ENCODE results near the gene PDPK1. TPM values are rescaled to one million over a fixed set of nuclear protein-coding genes. Genes with fewer than 3 reads are reported as not detected.

The PDPK1 gene
- total RNA-seq, 1 experiment from 2014 or later: 31.6 TPM

DNA sequence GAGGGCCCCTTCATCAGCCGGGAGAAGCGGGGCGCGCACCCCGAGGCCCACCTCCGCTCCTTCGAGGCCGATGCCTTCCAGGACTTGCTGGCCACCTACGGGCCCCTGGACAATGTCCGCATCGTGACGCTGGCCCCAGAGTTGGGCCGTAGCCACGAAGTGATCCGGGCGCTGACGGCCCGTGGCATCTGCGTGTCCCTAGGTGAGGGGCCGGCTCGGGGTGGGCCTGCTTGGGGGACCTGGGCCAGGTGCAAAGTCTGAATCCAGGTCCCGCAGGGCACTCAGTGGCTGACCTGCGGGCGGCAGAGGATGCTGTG is 10.1 kb upstream of the PDPK1 start:
- no peak for TF ChIP-seq EZH2 (IDR thresholded peaks at IDR 0.05; ENCODE audit: borderline replicate concordance, low read depth, low read length, poor library complexity, severe bottlenecking)
- TF ChIP-seq, protein P1, sequence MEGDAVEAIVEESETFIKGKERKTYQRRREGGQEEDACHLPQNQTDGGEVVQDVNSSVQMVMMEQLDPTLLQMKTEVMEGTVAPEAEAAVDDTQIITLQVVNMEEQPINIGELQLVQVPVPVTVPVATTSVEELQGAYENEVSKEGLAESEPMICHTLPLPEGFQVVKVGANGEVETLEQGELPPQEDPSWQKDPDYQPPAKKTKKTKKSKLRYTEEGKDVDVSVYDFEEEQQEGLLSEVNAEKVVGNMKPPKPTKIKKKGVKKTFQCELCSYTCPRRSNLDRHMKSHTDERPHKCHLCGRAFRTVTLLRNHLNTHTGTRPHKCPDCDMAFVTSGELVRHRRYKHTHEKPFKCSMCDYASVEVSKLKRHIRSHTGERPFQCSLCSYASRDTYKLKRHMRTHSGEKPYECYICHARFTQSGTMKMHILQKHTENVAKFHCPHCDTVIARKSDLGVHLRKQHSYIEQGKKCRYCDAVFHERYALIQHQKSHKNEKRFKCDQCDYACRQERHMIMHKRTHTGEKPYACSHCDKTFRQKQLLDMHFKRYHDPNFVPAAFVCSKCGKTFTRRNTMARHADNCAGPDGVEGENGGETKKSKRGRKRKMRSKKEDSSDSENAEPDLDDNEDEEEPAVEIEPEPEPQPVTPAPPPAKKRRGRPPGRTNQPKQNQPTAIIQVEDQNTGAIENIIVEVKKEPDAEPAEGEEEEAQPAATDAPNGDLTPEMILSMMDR (conservative IDR thresholded peaks at IDR 0.05; ENCODE audit: low read depth, low read length): no peak
- no peak for DNase-seq (ENCODE audit: low spot score)
- Histone ChIP-seq H3K4me3 (ENCODE audit: low read depth, low read length, poor library complexity, severe bottlenecking) (no peak overlapping the region), H3K4me1 (ENCODE audit: insufficient read depth, low read length, poor library complexity, severe bottlenecking) (peaks cover 5% of the 10 kb centered on the region), H3K27me3 (replicated peaks; ENCODE audit: insufficient read depth, low read depth, low read length, poor library complexity) (no peaks in the 10 kb centered on the region), H3K27ac (ENCODE audit: low read depth, low read length, poor library complexity, severe bottlenecking) (no peak overlapping the region), H3K9me3 (ENCODE audit: low read depth, low read length, poor library complexity, severe bottlenecking) (no peaks in the 10 kb centered on the region), H3K36me3 (ENCODE audit: insufficient read depth, low read length, poor library complexity, severe bottlenecking) (peaks cover 19% of the 10 kb centered on the region)
- intact Hi-C loops (cut with micrococcal nuclease; ENCODE audit: unreplicated experiment): no loop called here
- no TSS peak for BruUV-seq (replicated peaks)
- POLR2A ChIA-PET (ENCODE audit: low non-redundant PET): no interaction called here
- CTCF ChIA-PET: no interaction called here

DNA sequence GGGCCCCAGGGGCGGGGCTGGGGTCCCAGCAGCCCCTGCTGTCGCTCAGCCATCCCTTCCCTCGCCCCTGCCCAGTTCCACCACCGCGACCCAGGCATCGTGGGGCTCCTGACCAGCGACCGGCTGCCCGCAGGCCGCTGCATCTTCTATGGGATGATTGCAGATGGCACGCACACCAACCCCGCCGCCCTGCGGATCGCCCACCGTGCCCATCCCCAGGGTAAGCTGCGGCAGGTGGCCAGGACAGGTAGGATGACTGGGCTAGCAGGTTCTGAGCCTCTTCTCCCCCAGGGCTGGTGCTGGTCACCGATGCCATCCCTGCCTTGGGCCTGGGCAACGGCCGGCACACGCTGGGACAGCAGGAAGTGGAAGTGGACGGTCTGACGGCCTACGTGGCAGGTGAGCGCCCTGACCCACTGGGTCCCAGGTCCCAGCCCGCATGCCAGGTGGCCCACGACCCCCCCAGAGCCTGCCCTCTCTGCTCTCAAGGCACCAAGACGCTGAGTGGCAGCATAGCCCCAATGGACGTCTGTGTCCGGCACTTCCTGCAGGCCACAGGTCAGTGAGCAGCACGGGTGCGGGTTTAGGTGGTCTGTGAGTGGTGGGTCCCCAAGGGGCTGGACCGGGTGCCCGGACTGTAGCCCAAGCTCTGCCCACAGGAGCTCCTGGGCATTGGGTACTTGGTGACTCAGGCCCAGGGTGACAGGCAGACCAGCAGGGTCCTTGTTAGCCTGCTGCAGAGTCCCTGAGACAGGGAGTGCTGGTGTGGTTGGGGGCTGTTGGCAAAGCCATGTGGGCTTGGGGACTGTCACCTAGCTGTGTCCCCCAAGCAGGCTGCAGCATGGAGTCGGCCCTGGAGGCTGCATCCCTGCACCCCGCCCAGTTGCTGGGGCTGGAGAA is 9.4 kb upstream of the PDPK1 start:
- no peak for TF ChIP-seq EZH2 (IDR thresholded peaks at IDR 0.05; ENCODE audit: borderline replicate concordance, low read depth, low read length, poor library complexity, severe bottlenecking)
- TF ChIP-seq, protein P1 (conservative IDR thresholded peaks at IDR 0.05; ENCODE audit: low read depth, low read length): no peak
- BruUV-seq (replicated peaks): no TSS peak
- Histone ChIP-seq H3K27me3 (replicated peaks; ENCODE audit: insufficient read depth, low read depth, low read length, poor library complexity) (no peaks in the 10 kb centered on the region), H3K4me3 (ENCODE audit: low read depth, low read length, poor library complexity, severe bottlenecking) (no peak overlapping the region), H3K9me3 (ENCODE audit: low read depth, low read length, poor library complexity, severe bottlenecking) (no peaks in the 10 kb centered on the region), H3K36me3 (ENCODE audit: insufficient read depth, low read length, poor library complexity, severe bottlenecking) (peaks cover 19% of the 10 kb centered on the region), H3K27ac (ENCODE audit: low read depth, low read length, poor library complexity, severe bottlenecking) (no peak overlapping the region), H3K4me1 (ENCODE audit: insufficient read depth, low read length, poor library complexity, severe bottlenecking) (peaks cover 5% of the 10 kb centered on the region)
- CTCF ChIA-PET: no interaction called here
- intact Hi-C loops (cut with micrococcal nuclease; ENCODE audit: unreplicated experiment): no loop called here
- no peak for DNase-seq (ENCODE audit: low spot score)
- POLR2A ChIA-PET (ENCODE audit: low non-redundant PET): no interaction called here

DNA sequence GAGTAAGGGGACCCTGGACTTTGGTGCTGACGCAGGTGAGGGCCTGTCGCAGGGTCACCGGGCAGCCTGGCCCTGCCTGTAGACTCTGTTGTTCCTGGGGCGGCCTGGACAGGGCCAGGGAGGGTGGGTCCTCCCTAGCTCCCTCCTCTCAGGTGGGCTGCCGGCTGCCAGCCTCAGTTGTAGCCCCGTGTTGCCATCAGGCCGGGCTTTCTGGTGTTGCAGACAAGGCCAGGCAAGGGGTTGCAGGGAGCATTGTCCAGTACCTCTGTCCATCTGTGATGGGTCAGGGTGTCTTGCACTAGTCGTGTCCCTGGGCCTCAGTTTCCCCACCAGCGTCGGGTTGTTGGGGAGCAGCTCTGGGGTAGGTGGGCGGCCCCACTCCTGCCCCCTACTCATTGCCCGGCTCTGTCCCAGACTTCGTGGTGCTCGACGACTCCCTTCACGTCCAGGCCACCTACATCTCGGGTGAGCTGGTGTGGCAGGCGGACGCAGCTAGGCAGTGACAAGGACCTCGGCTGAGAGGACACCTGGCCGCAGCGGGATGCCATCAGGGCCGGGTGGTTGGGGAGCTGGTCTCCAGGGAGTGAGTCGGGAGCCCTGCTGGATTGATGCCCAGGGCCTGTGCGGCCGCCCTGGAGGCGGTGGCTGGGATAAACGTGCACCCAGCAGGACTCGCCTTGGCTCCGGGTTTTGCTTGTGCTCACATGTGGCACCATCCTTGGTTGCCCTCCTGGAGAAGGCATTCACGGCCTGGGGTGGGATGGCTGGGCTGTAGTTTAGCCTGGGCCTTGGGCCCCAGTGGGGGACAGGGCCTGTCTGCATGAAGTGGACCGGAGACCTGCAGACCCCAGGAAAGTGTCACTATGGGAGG is 8.5 kb upstream of the PDPK1 start:
- Histone ChIP-seq H3K27me3 (replicated peaks; ENCODE audit: insufficient read depth, low read depth, low read length, poor library complexity) (no peaks in the 10 kb centered on the region), H3K4me1 (ENCODE audit: insufficient read depth, low read length, poor library complexity, severe bottlenecking) (peaks cover 5% of the 10 kb centered on the region), H3K4me3 (ENCODE audit: low read depth, low read length, poor library complexity, severe bottlenecking) (no peak overlapping the region), H3K36me3 (ENCODE audit: insufficient read depth, low read length, poor library complexity, severe bottlenecking) (peaks cover 16% of the 10 kb centered on the region), H3K27ac (ENCODE audit: low read depth, low read length, poor library complexity, severe bottlenecking) (no peak overlapping the region), H3K9me3 (ENCODE audit: low read depth, low read length, poor library complexity, severe bottlenecking) (no peaks in the 10 kb centered on the region)
- ChIA-PET CTCF (no interaction called here), POLR2A (ENCODE audit: low non-redundant PET) (no interaction called here)
- intact Hi-C loops (cut with micrococcal nuclease; ENCODE audit: unreplicated experiment): no loop called here
- peak; percentile 37 for DNase-seq (ENCODE audit: low spot score)
- TF ChIP-seq, protein P1 (conservative IDR thresholded peaks at IDR 0.05; ENCODE audit: low read depth, low read length): no peak
- no peak for TF ChIP-seq EZH2 (IDR thresholded peaks at IDR 0.05; ENCODE audit: borderline replicate concordance, low read depth, low read length, poor library complexity, severe bottlenecking)
- no TSS peak for BruUV-seq (replicated peaks)
